Iris pigment epithelial cell (primary cell): ENCODE data around the gene AP1G2.
"Not testable (repeated sequence)": the region's sequence is repeated elsewhere in the genome, so short reads cannot be mapped to it uniquely, and the experiment has no call there.

ENCODE experiments used
- DNase-seq: peaks from one replicate; pipeline ENCODE4 v3.0.0-alpha.2; 2011; ENCODE audit warnings: low read depth

Gene AP1G2

GRCh38 chr14:23539248-23540140, 28.1 kb downstream of the AP1G2 start:
- peak; percentile 31 for DNase-seq

DNA sequence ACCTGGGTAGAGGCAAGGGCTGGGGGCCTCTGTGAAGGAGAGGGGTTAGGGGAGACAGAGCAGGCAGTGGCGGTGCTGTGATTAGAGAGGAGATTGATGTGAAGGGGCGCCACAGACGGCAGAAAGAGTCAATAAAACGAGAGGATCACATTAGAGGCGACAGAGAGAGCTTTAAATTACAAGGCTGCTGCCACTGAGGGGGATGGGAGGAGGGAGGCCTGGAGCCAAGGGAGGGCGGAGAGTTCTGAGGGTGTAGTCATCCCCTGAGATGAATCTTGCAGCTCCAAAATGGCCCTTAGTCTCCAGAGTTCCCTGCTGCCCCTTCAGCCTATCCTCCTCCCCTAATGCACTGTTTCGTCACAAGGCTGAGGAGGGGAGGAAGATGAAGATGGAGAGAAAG, 28.8 kb downstream of the AP1G2 start:
- DNase-seq = peak; percentile 40

DNA sequence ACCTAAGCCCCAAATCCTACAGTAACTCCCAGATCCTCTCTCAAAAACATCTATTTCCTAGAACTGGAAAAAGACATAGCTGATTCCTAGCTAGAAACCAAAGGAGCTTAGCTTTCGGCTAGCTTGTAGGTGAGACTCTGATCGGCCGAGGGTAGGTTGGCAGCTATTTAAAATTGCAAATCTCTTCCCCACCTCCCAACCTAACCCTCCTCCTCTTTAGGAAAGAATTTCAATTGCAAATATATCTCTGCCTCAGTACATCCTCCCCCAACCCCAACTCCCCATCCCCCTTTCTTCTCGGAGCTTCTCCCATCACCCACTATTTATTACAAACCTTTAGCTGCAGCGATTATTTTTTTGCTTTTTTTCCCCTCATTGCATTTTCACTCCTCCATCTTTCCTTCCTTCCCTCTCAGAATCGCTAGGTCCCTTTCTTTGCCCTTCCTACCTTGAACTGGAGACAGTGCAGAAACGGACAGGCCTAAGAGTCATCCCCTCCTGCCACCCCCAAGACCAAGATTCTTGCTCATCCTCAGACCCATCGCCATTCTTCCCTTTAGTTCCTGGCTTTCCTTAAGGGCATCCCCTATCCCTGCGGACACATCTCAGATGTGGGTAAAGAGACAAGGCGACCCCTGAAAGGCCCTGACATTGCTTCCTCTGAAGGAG, 29.4 kb downstream of the AP1G2 start:
- no peak for DNase-seq

DNA sequence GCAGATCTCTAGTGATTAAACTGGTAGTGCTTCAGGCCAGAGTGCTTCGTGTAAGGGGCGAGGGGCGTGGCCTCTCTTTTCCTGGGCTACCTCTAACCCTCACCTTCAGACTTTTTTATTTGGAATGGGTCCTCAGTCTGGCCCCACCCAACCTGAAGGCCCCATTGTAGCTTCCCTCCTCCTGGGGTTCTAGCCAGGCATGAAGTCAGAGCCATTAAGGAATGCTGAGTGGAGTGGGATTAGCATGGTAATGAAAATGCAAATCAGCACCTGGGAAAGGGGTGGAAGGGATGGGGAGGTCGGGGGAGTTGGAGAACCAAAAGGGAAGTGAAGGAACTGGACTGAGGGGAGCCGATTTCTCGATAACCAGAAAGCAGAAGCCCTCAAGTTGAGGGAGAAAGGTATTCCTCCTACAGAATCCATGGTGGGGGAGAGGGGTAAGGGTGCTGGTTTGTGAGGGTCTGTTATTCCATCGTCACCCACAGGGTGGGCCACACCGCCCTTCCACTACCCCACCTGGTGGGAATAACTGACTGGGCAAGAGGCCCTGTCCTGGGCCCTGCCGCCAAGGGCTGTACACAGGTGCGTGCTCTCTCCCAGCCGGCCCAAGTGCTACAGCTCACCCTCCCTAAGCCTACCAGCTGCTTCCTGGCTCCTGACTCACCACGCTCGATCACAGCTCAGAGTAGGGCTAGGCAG, 30.1 kb downstream of the AP1G2 start:
- peak; percentile 48 for DNase-seq

DNA sequence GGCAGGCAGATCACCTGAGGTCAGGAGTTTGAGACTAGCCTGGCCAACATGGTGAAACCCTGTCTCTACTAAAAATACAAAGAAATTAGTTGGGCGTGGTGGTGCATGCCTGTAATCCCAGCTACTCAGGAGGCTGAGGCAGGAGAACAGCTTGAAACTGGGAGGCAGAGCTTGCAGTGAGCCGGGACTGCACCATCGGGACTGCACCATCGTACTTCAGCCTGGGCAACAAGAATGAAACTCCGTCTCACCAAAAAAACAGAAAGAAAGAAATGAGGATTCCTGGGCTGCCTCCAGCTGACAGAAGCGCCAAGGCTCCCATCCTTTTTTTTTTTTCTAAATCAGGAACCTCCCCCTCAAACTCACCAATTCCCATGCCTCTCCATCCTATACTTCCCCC, 30.7 kb downstream of the AP1G2 start:
- DNase-seq = not testable (repeated sequence)

- DNase-seq = no peak
These were observed 31.1 kb downstream of the AP1G2 start for GRCh38 chr14:23536494-23536893.

DNA sequence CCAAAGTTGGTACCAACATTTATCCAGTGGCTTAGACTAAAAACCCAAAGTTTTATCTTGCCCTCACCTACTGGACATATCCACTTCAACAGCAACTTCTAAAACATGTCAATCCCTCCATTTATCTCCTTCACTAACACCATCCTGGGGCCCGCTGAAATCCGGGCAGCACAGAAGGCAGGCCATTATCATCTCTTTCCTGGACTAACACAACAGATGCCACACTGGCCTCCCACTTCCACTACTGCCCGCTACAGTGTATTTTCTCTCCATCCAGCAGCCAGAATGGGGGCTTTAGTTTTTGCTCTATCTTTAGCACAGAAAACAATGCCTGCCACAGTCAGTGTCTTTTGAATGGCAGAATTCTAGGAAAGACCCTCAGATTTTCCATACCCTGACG, 31.6 kb downstream of the AP1G2 start:
- DNase-seq = no peak

- DNase-seq = no peak
These were observed 33.7 kb downstream of the AP1G2 start for GRCh38 chr14:23533652-23534435.

DNA sequence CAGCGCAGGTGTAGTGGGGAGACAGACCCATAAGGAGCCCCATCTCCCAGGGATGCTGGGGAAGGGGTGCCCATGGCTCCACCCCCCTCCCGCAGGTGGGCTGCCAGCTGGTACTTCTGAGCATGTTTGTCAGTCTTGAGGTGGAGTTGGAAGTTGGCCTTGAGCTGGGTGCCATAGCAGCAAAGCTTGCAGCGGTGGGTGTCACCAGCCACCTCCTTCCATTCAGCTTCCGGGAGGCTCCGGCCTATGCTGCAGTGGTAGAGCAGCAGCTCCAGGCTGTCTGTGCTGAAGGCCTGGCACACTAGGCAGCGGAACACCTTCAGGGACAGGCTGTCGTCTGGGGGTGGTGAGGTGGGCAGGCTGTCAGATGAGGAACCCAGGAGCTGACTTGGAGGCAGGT, 34.9 kb downstream of the AP1G2 start:
- no peak for DNase-seq

DNA sequence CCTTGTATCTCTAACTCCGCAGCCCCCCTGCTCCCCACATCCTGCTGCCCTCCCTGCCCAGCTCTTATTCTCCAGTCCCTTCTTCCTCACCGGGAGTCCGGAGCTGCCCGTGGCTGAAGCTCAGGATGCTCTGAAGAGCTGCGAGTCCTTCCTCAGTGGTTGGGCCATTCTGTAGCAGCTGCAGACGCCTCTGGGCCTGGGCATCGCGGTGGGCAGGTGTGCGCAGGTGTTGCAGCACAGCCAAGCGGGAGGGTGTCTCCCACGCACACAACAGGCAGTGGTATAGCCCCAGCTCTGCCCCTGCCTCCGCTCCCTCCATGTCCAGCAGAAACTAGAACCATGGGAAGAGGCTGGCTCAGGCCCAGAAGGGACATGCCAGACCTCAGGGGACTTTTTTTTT, 36.2 kb downstream of the AP1G2 start:
- no peak for DNase-seq

GRCh38 chr14:23530375-23531055, 37.1 kb downstream of the AP1G2 start:
- DNase-seq = no peak

GRCh38 chr14:23529016-23529415, 38.6 kb downstream of the AP1G2 start:
- DNase-seq = no peak

DNA sequence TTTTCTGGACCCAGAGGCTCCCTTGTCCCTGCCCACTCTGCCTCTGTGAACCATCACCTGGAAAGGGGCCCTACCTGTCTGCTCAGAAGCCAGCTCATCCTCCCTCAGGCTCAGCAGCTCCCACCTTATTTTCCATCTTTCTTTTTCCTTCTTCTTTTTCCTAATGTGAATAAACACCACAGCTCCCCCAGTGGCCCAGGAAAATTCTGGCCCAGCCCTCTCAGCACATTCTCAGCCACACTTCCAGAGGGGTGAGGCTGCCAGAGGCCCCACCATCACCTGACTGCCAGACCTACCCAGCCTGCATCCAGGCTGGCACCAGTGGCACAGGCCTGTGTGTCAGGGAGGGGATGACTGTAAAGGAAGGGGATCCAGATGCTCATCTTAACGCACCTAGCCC, 39.0 kb downstream of the AP1G2 start:
- no peak for DNase-seq

GRCh38 chr14:23525611-23526010, 42.0 kb downstream of the AP1G2 start:
- DNase-seq = no peak

DNA sequence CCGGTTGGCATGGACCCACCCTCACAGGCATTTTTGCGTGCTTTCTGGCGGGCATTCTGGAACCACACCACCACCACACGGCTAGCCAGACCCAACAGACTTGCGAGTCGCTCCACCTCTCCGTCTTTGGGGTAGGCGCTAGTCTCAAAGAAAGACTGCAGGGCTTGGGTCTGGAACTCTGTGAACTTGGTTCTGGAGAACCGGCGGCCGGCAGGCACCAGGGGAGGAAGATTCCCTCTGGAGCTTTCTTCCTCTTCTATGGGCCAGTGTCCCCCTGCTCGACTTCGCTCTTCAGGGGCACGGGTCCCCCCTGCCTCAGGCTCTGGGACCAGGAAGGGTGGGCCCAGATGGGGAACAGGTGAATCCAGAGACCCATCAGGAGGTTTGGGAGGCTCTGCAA, 42.6 kb downstream of the AP1G2 start:
- DNase-seq = no peak

GRCh38 chr14:23523229-23524016, 44.2 kb downstream of the AP1G2 start:
- DNase-seq = no peak

DNA sequence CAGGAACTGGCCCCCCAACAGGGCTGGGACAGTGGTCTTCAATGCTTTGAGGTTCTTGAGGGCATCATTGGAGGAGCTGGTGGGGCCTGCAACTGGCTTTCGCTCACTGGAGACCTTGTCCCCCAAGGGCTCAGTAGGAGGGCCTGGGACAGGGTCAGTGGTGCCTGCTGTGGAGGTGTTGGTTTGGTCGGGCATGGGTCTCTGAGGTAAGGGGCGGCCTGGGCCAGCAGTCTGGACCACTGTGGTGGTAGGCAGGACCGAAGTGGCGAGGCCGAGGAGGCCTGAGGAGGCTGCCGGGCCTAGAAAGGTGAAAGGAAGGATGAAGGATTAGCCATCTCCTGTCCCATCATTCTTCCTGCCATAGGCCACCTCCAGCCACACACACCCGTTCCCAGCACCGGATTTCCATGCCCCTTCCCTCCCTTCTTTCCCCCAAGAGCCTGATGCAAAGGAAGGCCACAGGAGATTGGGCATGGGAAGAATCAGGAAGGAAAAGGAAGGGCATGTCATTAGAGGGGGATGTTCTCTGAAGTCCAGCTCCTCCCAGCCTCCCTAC, 44.9 kb downstream of the AP1G2 start:
- DNase-seq = no peak

GRCh38 chr14:23521785-23522640, 45.6 kb downstream of the AP1G2 start:
- no peak for DNase-seq

DNA sequence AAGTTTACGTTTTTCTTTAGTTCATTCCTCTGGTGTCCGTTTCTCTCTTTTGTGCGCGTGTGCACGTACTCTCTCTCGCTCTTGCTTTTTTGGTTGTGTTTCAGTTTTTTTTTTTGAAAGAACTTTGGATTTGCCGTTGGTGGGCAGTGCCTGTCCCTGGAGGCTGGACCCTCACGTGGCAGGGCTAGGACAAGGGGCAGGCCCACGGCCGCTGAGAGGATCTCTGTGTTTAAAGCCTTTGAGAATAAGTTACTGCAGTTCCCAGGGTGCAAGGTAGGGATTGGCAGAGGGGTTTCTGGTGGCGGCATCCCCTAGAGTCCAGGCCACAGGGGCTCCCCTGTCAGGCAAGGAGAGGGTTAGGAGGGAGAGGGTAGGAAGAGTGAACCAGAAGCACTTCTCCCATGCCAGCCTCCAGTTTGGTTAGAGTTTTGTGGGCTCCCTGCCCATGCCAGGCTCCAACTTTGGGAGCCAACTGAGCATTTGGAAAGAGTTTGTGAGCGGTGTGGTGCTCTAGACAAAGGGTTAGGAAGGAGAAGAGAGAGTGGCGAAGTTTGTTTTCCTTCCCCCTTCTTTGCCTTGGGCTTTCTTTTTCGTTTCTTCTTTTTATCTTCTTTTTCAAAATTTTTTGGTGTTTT, 46.6 kb downstream of the AP1G2 start:
- no peak for DNase-seq
